CD8-positive, alpha-beta memory T cell (primary cell): ENCODE measurements around the gene SETD7. TPM values are rescaled to one million over a fixed set of nuclear protein-coding genes. Genes with fewer than 3 reads are reported as not detected.
"Not testable (repeated sequence)": the region's sequence is repeated elsewhere in the genome, so short reads cannot be mapped to it uniquely, and the experiment has no call there.

Experiments
- CTCF ChIA-PET: fragments of 350-600 bp; sonication (Branson Sonifier 250); formaldehyde crosslinking; loops from one replicate; lab custom pipeline; 2021; ENCODE audit warnings: antibody characterized with exemption; lab: Charles Lee
- POLR2A ChIA-PET: fragments of 350-600 bp; sonication (Branson Sonifier 250); formaldehyde crosslinking; loops from one replicate; lab custom pipeline; 2021; ENCODE audit warnings: antibody characterized with exemption; lab: Charles Lee
- DNase-seq, 5 donors: peaks; one replicate each; pipeline versions ENCODE4 v3.0.0 to v3.0.0-alpha.2; 2020 to 2022; ENCODE audit warnings: mixed read lengths in 1 of 5
- H3K27ac ChIP-seq: one replicate; pipeline ENCODE4 v1.7.0; 2013; ENCODE audit warnings: low read depth, mild to moderate bottlenecking, low read length, moderate library complexity
- H3K27me3 ChIP-seq: 2 replicates; pipeline ENCODE4 v1.7.0; 2013; ENCODE audit warnings: low read length, mild to moderate bottlenecking; ENCODE audit not compliant: insufficient read depth, poor library complexity, severe bottlenecking
- H3K36me3 ChIP-seq: 2 replicates; pipeline ENCODE4 v1.7.0; 2013; ENCODE audit warnings: mild to moderate bottlenecking, low read length, moderate library complexity; ENCODE audit not compliant: insufficient read depth
- H3K4me1 ChIP-seq: 2 replicates; pipeline ENCODE4 v1.7.0; 2013; ENCODE audit warnings: mild to moderate bottlenecking, low read length, moderate library complexity; ENCODE audit not compliant: insufficient read depth
- H3K4me3 ChIP-seq: 2 replicates; pipeline ENCODE4 v1.7.0; 2013; ENCODE audit warnings: mild to moderate bottlenecking, low read length
- H3K9me3 ChIP-seq: 2 replicates; pipeline ENCODE4 v1.7.0; 2013; ENCODE audit warnings: mild to moderate bottlenecking, low read length
- H3K27ac Mint-ChIP-seq, 8 donors: one replicate each; pipeline ENCODE4 v1.8.0; 2020 to 2021; ENCODE audit warnings: mixed read lengths in 8 of 8, mild to moderate bottlenecking in 6 of 8, inconsistent platforms in 3 of 8, moderate library complexity in 3 of 8
- H3K27me3 Mint-ChIP-seq, 2 donors: one replicate each; pipeline ENCODE4 v1.8.0; 2020 to 2021; ENCODE audit warnings: mixed read lengths in 2 of 2, mild to moderate bottlenecking in 1 of 2, moderate library complexity in 1 of 2
- H3K36me3 Mint-ChIP-seq, 3 donors: one replicate each; pipeline ENCODE4 v1.8.0; 2020 to 2021; ENCODE audit warnings: mixed read lengths in 3 of 3, inconsistent platforms in 1 of 3, mild to moderate bottlenecking in 1 of 3
- H3K4me1 Mint-ChIP-seq, 3 donors: one replicate each; pipeline ENCODE4 v1.8.0; 2020 to 2021; ENCODE audit warnings: mixed read lengths in 3 of 3, inconsistent platforms in 1 of 3, mild to moderate bottlenecking in 1 of 3
- H3K4me3 Mint-ChIP-seq, 7 donors: one replicate each; pipeline ENCODE4 v1.8.0; 2020 to 2021; ENCODE audit warnings: mixed read lengths in 7 of 7, mild to moderate bottlenecking in 6 of 7, moderate library complexity in 4 of 7, inconsistent platforms in 2 of 7
- H3K9me3 Mint-ChIP-seq, 5 donors: one replicate each; pipeline ENCODE4 v1.8.0; 2020 to 2022; ENCODE audit warnings: mixed read lengths in 5 of 5, mild to moderate bottlenecking in 3 of 5, moderate library complexity in 2 of 5, inconsistent platforms in 1 of 5
- polyA plus RNA-seq: library from polyadenylated mRNA; unstranded; fragments of 300-500 nt; fragmentation: Illumina TruSeq; gene quantifications from one replicate; pipeline ENCODE4 v1.2.3, GENCODE V29; 2021
- total RNA-seq, 2 experiments: library from RNA; stranded (reverse); gene quantifications; one replicate each; pipeline ENCODE4 v1.2.3, GENCODE V29; 2021

The SETD7 gene
- total and polyA plus RNA-seq, 3 experiments from 2014 or later = 2.0 to 17.0 (median 15.2) TPM

DNA sequence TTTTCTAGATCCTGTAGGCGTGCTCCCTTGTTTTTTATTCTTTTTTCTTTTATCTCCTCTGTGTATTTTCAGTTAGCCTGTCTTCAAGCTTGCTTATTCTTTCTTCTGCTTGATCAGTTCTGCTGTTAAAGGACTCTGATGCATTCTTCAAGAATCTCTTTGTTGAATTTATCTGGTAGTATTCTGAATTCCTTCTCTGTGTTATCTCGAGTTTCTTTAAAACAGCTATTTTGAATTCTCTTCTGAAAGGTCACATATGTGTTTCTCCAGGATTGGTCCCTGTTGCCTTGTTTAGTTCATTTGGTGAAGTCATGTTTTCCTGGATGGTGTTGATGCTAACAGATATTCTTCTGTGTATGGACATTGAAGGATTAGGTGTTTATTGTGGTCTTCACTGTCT, 86.8 kb downstream of the SETD7 start:
- Mint-ChIP-seq H3K9me3 (peaks cover 8 to 19% (median 14%) of the 10 kb centered on the region in 5 donors), H3K27ac (no peak overlapping the region), H3K4me3 (no peak overlapping the region), H3K27me3 (no peaks in the 10 kb centered on the region), H3K36me3 (peaks cover 28 to 45% (median 42%) of the 10 kb centered on the region in 3 donors), H3K4me1 (peaks cover 22 to 42% (median 24%) of the 10 kb centered on the region in 3 donors)
- ChIA-PET CTCF (no interaction called here), POLR2A (no interaction called here)
- no peak for DNase-seq
- H3K27me3 ChIP-seq = no peaks in the 10 kb centered on the region
- H3K36me3 ChIP-seq = peaks cover under 1% of the 10 kb centered on the region
- H3K27ac ChIP-seq = no peak overlapping the region
- H3K4me1 ChIP-seq = no peaks in the 10 kb centered on the region
- no peaks in the 10 kb centered on the region for H3K9me3 ChIP-seq
- no peak overlapping the region for H3K4me3 ChIP-seq

GRCh38 chr4:139468756-139469155, 87.3 kb downstream of the SETD7 start:
- H3K9me3 ChIP-seq, H3K27ac ChIP-seq, H3K4me3 Mint-ChIP-seq, H3K36me3 ChIP-seq, DNase-seq, H3K4me1 ChIP-seq, H3K4me3 ChIP-seq, POLR2A ChIA-PET, H3K27me3 ChIP-seq, H3K27me3 Mint-ChIP-seq, H3K27ac Mint-ChIP-seq, CTCF ChIA-PET: not testable (repeated sequence)
- H3K4me1 Mint-ChIP-seq = peaks cover 24 to 43% (median 26%) of the 10 kb centered on the region in 3 donors
- peaks cover 29 to 48% (median 41%) of the 10 kb centered on the region in 3 donors for H3K36me3 Mint-ChIP-seq
- H3K9me3 Mint-ChIP-seq = peaks cover 8 to 19% (median 14%) of the 10 kb centered on the region in 5 donors

GRCh38 chr4:139465922-139466321, 90.1 kb downstream of the SETD7 start:
- Mint-ChIP-seq H3K9me3 (peaks cover 8 to 14% (median 10%) of the 10 kb centered on the region in 5 donors), H3K27ac (no peak overlapping the region), H3K4me3 (no peak overlapping the region), H3K27me3 (no peaks in the 10 kb centered on the region), H3K36me3 (peaks cover 17 to 32% (median 31%) of the 10 kb centered on the region in 3 donors), H3K4me1 (peaks cover 24 to 44% (median 28%) of the 10 kb centered on the region in 3 donors)
- no peak for DNase-seq
- Histone ChIP-seq H3K27me3 (no peaks in the 10 kb centered on the region), H3K4me3 (no peak overlapping the region), H3K9me3 (no peaks in the 10 kb centered on the region), H3K27ac (no peak overlapping the region), H3K4me1 (no peaks in the 10 kb centered on the region), H3K36me3 (no peaks in the 10 kb centered on the region)
- CTCF ChIA-PET = interaction anchor here (0.6 kb wide), 1 partner anchor 38 kb away, joined by 3 read pairs; no protein-coding TSS in a partner anchor
- POLR2A ChIA-PET = no interaction called here

DNA sequence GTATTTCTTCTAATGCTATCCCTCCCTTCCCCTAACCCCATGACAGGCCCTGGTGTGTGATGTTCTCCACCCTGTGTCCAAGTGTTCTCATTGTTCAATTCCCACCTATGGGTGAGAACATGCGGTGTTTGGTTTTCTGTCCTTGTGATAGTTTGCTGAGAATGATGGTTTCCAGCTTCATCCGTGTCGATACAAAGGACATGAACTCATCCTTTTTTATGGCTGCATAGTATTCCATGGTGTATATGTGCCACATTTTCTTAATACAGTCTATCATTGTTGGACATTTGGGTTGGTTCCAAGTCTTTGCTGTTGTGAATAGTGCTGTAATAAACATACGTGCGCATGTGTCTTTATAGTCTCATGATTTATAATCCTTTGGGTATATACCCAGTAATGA, 91.5 kb downstream of the SETD7 start:
- H3K27ac Mint-ChIP-seq, H3K4me3 ChIP-seq, H3K4me1 ChIP-seq, H3K27ac ChIP-seq, H3K27me3 ChIP-seq, H3K36me3 ChIP-seq, DNase-seq, H3K9me3 ChIP-seq, H3K27me3 Mint-ChIP-seq, POLR2A ChIA-PET, H3K4me3 Mint-ChIP-seq: not testable (repeated sequence)
- Mint-ChIP-seq H3K36me3 (peaks cover 18 to 37% (median 28%) of the 10 kb centered on the region in 3 donors), H3K4me1 (peaks cover 27 to 44% (median 28%) of the 10 kb centered on the region in 3 donors), H3K9me3 (peaks cover 4 to 12% (median 10%) of the 10 kb centered on the region in 5 donors)
- CTCF ChIA-PET = interaction anchor here (1.2 kb wide), 1 partner anchor 11 kb away, joined by 3 read pairs; the partner anchor contains the start of gene RAB33B

DNA sequence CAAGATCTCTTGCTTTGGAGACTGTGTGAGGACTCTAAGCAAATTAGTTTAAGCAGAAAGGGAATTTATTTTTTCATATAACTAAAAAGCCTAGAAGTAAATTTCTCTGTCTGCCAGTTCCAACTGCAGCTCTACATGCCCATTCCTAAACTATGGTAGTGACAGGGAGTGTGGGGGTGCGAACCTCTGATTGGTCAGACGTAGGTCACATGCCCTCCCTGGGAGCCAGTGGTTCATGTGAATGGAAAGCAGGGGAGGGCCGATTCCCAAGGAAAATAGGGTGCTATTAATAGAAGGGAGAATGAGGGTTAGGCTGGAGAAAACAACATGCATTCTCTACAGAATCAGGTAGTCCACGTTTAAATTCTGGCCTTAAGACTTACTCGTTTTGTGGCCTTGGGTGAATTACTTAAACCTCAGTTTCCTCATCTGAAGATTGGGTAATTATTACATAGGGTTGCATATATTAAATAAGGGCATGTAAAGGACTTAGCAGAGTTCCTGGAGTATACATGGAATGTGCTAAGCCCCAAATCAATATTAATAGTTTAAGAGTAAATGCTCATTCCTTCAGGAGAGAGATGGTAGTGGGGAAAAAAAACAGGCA, 94.9 kb downstream of the SETD7 start:
- ChIA-PET POLR2A (no interaction called here), CTCF (interaction anchor here (1.4 kb wide), 1 partner anchor 70 kb away, joined by 4 read pairs; no protein-coding TSS in a partner anchor)
- H3K4me1 Mint-ChIP-seq = peaks cover 53 to 64% (median 55%) of the 10 kb centered on the region in 3 donors
- DNase-seq = no peak
- no peaks in the 10 kb centered on the region for H3K27me3 ChIP-seq
- peaks cover 10 to 29% (median 11%) of the 10 kb centered on the region in 3 donors for H3K36me3 Mint-ChIP-seq
- H3K36me3 ChIP-seq = no peaks in the 10 kb centered on the region
- H3K9me3 Mint-ChIP-seq = no peaks in the 10 kb centered on the region
- H3K9me3 ChIP-seq = no peaks in the 10 kb centered on the region
- no peaks in the 10 kb centered on the region for H3K27me3 Mint-ChIP-seq
- no peak overlapping the region for H3K4me3 Mint-ChIP-seq
- H3K27ac ChIP-seq = no peak overlapping the region
- H3K4me3 ChIP-seq = no peak overlapping the region
- H3K4me1 ChIP-seq = peaks cover 24% of the 10 kb centered on the region
- H3K27ac Mint-ChIP-seq = peak overlapping the region in 1 of 8 donors; percentile 7

- H3K27ac Mint-ChIP-seq = peak overlapping the region in 1 of 8 donors; percentile 58
- peaks cover 10 to 29% (median 11%) of the 10 kb centered on the region in 3 donors for H3K36me3 Mint-ChIP-seq
- ChIA-PET CTCF (interaction anchor here (1.4 kb wide), 1 partner anchor 71 kb away, joined by 4 read pairs; no protein-coding TSS in a partner anchor), POLR2A (no interaction called here)
- Histone ChIP-seq H3K4me1 (peaks cover 30% of the 10 kb centered on the region), H3K36me3 (no peaks in the 10 kb centered on the region), H3K27ac (no peak overlapping the region), H3K27me3 (no peaks in the 10 kb centered on the region), H3K9me3 (no peaks in the 10 kb centered on the region), H3K4me3 (no peak overlapping the region)
- H3K4me1 Mint-ChIP-seq = peaks cover 56 to 69% (median 61%) of the 10 kb centered on the region in 3 donors
- no peaks in the 10 kb centered on the region for H3K9me3 Mint-ChIP-seq
- H3K4me3 Mint-ChIP-seq = no peak overlapping the region
- no peaks in the 10 kb centered on the region for H3K27me3 Mint-ChIP-seq
- DNase-seq = no peak
These were observed 95.5 kb downstream of the SETD7 start for GRCh38 chr4:139460565-139460964.

GRCh38 chr4:139458999-139459398, 97.0 kb downstream of the SETD7 start:
- Histone ChIP-seq H3K4me1 (peaks cover 42% of the 10 kb centered on the region), H3K27me3 (no peaks in the 10 kb centered on the region), H3K27ac (no peak overlapping the region), H3K36me3 (no peaks in the 10 kb centered on the region), H3K9me3 (no peaks in the 10 kb centered on the region), H3K4me3 (no peak overlapping the region)
- Mint-ChIP-seq H3K27ac (peak overlapping the region in 2 of 8 donors; percentile 13 to 70), H3K27me3 (no peaks in the 10 kb centered on the region), H3K4me1 (peaks cover 69 to 79% (median 76%) of the 10 kb centered on the region in 3 donors), H3K4me3 (peak overlapping the region in 1 of 7 donors; percentile 82), H3K36me3 (peaks cover 1 to 31% (median 11%) of the 10 kb centered on the region in 3 donors), H3K9me3 (no peaks in the 10 kb centered on the region)
- CTCF ChIA-PET = interaction anchor here (1.0 kb wide), 1 partner anchor 98 kb away, joined by 3 read pairs; no protein-coding TSS in a partner anchor
- DNase-seq = no peak
- POLR2A ChIA-PET = no interaction called here

DNA sequence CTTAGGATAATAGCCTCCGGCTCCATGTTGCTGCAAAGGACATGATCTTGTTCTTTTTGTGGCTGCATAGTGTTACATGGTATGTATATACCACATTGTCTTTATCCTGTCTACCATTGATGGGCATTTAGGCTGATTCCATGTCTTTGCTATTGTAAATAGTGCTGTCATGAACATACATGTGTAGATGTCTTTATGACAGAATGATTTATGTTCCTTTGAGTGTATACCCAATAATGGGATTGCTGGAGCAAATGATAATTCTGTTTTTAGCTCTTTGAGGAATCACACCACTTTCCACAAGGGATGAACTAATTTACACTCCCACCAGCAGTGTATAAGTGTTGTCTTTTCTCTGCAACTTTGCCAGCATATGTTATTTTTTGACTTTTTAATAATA, 97.5 kb downstream of the SETD7 start:
- Histone ChIP-seq H3K9me3 (no peaks in the 10 kb centered on the region), H3K27me3 (no peaks in the 10 kb centered on the region), H3K27ac (no peak overlapping the region), H3K36me3 (no peaks in the 10 kb centered on the region), H3K4me1 (peaks cover 42% of the 10 kb centered on the region), H3K4me3 (no peak overlapping the region)
- Mint-ChIP-seq H3K36me3 (peaks cover 0 to 31% (median 8%) of the 10 kb centered on the region in 3 donors), H3K4me1 (peaks cover 65 to 77% (median 76%) of the 10 kb centered on the region in 3 donors), H3K27me3 (no peaks in the 10 kb centered on the region), H3K27ac (peak overlapping the region in 3 of 8 donors; percentile 13 to 70 (median 54)), H3K4me3 (peak overlapping the region in 4 of 7 donors; percentile 2 to 82 (median 43)), H3K9me3 (no peaks in the 10 kb centered on the region)
- POLR2A ChIA-PET = no interaction called here
- CTCF ChIA-PET = interaction anchor here (1.0 kb wide), 1 partner anchor 99 kb away, joined by 3 read pairs; no protein-coding TSS in a partner anchor
- DNase-seq = no peak
